ENCODE data around the gene BTG1.

GRCh38 chr12:92108651-92109050, 37.0 kb downstream of the BTG1 start:
- TF ChIP-seq FOSL1 (tag; conservative IDR thresholded peaks at IDR 0.05) (no peak), CBX2 (IDR thresholded peaks at IDR 0.05; ENCODE audit: insufficient read depth, low read length, poor library complexity, severe bottlenecking) (no peak), CTCF (IDR thresholded peaks at IDR 0.05 in 2 of 3, conservative IDR thresholded peaks at IDR 0.05 in 1 of 3; ENCODE audit: insufficient read depth in 2 of 3, low read depth in 1 of 3, low read length in 3 of 3) (peak in 1 of 3 experiments; percentile 23; a peak in 1 of 6 replicates)

All from K562 (cell line).